Tibial artery (tissue), 4 donors: ENCODE results near the gene REEP1.

Experiments
- DNase-seq, 2 donors: peaks; one replicate each; pipeline ENCODE4 v3.0.0-alpha.2; 2019
- H3K27ac ChIP-seq, 2 donors: fragments of 200-600 bp; sonication (generic) in 1 of 2; 1 replicate in 1 of 2; 2 replicates in 1 of 2; pipeline ENCODE4 v1.5.1; 2018 to 2019; ENCODE audit warnings: mild to moderate bottlenecking in 1 of 2
- H3K27me3 ChIP-seq, 2 donors: fragments of 200-600 bp; sonication (generic) in 1 of 2; one replicate each; pipeline versions ENCODE4 v1.5.1 to v1.6.0; 2016 to 2019
- H3K36me3 ChIP-seq, 3 donors: fragments of 200-600 bp; sonication (generic) in 2 of 3; one replicate each; pipeline ENCODE4 v1.5.1; 2016 to 2019; ENCODE audit warnings: mild to moderate bottlenecking in 2 of 3
- H3K4me1 ChIP-seq, 4 donors: fragments of 200-600 bp; sonication (generic) in 2 of 4; 1 replicate in 3 of 4; 2 replicates in 1 of 4; pipeline ENCODE4 v1.5.1; 2016 to 2019
- H3K4me3 ChIP-seq, 2 donors: fragments of 200-600 bp; sonication (generic) in 1 of 2; 1 replicate in 1 of 2; 2 replicates in 1 of 2; pipeline ENCODE4 v1.5.1; 2018 to 2019; ENCODE audit warnings: mild to moderate bottlenecking in 2 of 2
- H3K9me3 ChIP-seq, 3 donors: fragments of 200-600 bp; sonication (generic) in 1 of 3; one replicate each; pipeline ENCODE4 v1.5.1; 2016 to 2019
- CTCF ChIP-seq, 2 experiments: fragments of 200-600 bp in 1 of 2; fragments of 450-650 bp in 1 of 2; IDR thresholded peaks; one replicate each; pipeline ENCODE4 v1.5.1; 2017 to 2019; ENCODE audit warnings: antibody characterized with exemption in 2 of 2, mild to moderate bottlenecking in 1 of 2, moderate library complexity in 1 of 2
- intact Hi-C: fragments of 100-400 bp; cut with DNase I; formaldehyde crosslinking; loops from one replicate; pipeline ENCODE4 v1.15.0; 2023; ENCODE audit warnings: low total_unique reads

Gene REEP1

GRCh38 chr2:86336675-86337243, 667 bp downstream of the REEP1 start:
- peak overlapping the region; percentile 59 to 64 for H3K27ac ChIP-seq

GRCh38 chr2:86335865-86336674, 1.4 kb downstream of the REEP1 start:
- H3K9me3 ChIP-seq, result peaks cover 0 to 3% (median 2%) of the 10 kb centered on the region in 3 donors
- DNase-seq, result no peak
- no peaks in the 10 kb centered on the region for H3K36me3 ChIP-seq
- peak overlapping the region in 1 of 2 donors; percentile 59 for H3K27ac ChIP-seq
- peaks cover 0 to 46% (median 21%) of the 10 kb centered on the region in 4 donors for H3K4me1 ChIP-seq
- peak overlapping the region; percentile 71 to 77 for H3K4me3 ChIP-seq
- H3K27me3 ChIP-seq, result no peaks in the 10 kb centered on the region
- intact Hi-C loops, result no loop called here
- TF ChIP-seq CTCF (IDR thresholded peaks at IDR 0.05), result no peak

More at GRCh38 chr2:86336675-86337243, 667 bp downstream of the REEP1 start:
- no peak for DNase-seq
- Histone ChIP-seq H3K4me3 (peak overlapping the region; percentile 71 to 77), H3K9me3 (peaks cover 0 to 7% (median 6%) of the 10 kb centered on the region in 3 donors), H3K27me3 (no peaks in the 10 kb centered on the region), H3K4me1 (peaks cover 0 to 46% (median 21%) of the 10 kb centered on the region in 4 donors), H3K36me3 (no peaks in the 10 kb centered on the region)
- no peak for TF ChIP-seq CTCF (IDR thresholded peaks at IDR 0.05)
- intact Hi-C loops, result no loop called here

- no peak for DNase-seq
- H3K4me3 ChIP-seq, result no peak overlapping the region
- H3K27me3 ChIP-seq, result no peaks in the 10 kb centered on the region
- H3K36me3 ChIP-seq, result no peaks in the 10 kb centered on the region
- no peak for TF ChIP-seq CTCF (IDR thresholded peaks at IDR 0.05)
- H3K4me1 ChIP-seq, result peaks cover 0 to 45% (median 21%) of the 10 kb centered on the region in 4 donors
- no peak overlapping the region for H3K27ac ChIP-seq
- H3K9me3 ChIP-seq, result peaks cover 0 to 4% (median 2%) of the 10 kb centered on the region in 3 donors
- intact Hi-C loops, result no loop called here
Observed at GRCh38 chr2:86333378-86333777, 4.0 kb downstream of the REEP1 start.

- H3K27ac ChIP-seq, result no peak overlapping the region
- H3K4me3 ChIP-seq, result no peak overlapping the region
- H3K27me3 ChIP-seq, result no peaks in the 10 kb centered on the region
- no peak for DNase-seq
- TF ChIP-seq CTCF (IDR thresholded peaks at IDR 0.05), result no peak
- peaks cover 0 to 37% (median 17%) of the 10 kb centered on the region in 4 donors for H3K4me1 ChIP-seq
- H3K36me3 ChIP-seq, result no peaks in the 10 kb centered on the region
- peaks cover 0 to 4% (median 2%) of the 10 kb centered on the region in 3 donors for H3K9me3 ChIP-seq
- intact Hi-C loops, result no loop called here
Observed at GRCh38 chr2:86332654-86333053, 4.8 kb downstream of the REEP1 start.

- intact Hi-C loops, result no loop called here
- TF ChIP-seq CTCF (IDR thresholded peaks at IDR 0.05), result no peak
- H3K9me3 ChIP-seq, result peaks cover 0 to 4% (median 2%) of the 10 kb centered on the region in 3 donors
- H3K4me3 ChIP-seq, result no peak overlapping the region
- DNase-seq, result no peak
- H3K27me3 ChIP-seq, result no peaks in the 10 kb centered on the region
- peaks cover 0 to 31% (median 10%) of the 10 kb centered on the region in 4 donors for H3K4me1 ChIP-seq
- no peak overlapping the region for H3K27ac ChIP-seq
- no peaks in the 10 kb centered on the region for H3K36me3 ChIP-seq
Observed at GRCh38 chr2:86331384-86331783, 6.0 kb downstream of the REEP1 start.
